Measurements from ENCODE around the gene EPB41L2.
A peak's percentile ranks its signal among the peaks of the same experiment; 100 is the strongest.

EPB41L2 gene

GRCh38 chr6:130849594-130849993 lies 213.5 kb downstream of the EPB41L2 start:
- Histone ChIP-seq H3K27me3 (replicated peaks; ENCODE audit: control insufficient read depth, insufficient read depth, low read length) (no peaks in the 10 kb centered on the region), H3K36me3 (ENCODE audit: control insufficient read depth, insufficient read depth, low read length) (no peaks in the 10 kb centered on the region), H3K4me3 (replicated peaks; ENCODE audit: low read depth, low read length) (no peak overlapping the region)
- TF ChIP-seq, protein P1, sequence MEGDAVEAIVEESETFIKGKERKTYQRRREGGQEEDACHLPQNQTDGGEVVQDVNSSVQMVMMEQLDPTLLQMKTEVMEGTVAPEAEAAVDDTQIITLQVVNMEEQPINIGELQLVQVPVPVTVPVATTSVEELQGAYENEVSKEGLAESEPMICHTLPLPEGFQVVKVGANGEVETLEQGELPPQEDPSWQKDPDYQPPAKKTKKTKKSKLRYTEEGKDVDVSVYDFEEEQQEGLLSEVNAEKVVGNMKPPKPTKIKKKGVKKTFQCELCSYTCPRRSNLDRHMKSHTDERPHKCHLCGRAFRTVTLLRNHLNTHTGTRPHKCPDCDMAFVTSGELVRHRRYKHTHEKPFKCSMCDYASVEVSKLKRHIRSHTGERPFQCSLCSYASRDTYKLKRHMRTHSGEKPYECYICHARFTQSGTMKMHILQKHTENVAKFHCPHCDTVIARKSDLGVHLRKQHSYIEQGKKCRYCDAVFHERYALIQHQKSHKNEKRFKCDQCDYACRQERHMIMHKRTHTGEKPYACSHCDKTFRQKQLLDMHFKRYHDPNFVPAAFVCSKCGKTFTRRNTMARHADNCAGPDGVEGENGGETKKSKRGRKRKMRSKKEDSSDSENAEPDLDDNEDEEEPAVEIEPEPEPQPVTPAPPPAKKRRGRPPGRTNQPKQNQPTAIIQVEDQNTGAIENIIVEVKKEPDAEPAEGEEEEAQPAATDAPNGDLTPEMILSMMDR (IDR thresholded peaks at IDR 0.05; ENCODE audit: insufficient read depth, low read length, poor library complexity, severe bottlenecking), result no peak
- DNase-seq (ENCODE audit: extremely low read depth, insufficient read length), result no peak

DNA sequence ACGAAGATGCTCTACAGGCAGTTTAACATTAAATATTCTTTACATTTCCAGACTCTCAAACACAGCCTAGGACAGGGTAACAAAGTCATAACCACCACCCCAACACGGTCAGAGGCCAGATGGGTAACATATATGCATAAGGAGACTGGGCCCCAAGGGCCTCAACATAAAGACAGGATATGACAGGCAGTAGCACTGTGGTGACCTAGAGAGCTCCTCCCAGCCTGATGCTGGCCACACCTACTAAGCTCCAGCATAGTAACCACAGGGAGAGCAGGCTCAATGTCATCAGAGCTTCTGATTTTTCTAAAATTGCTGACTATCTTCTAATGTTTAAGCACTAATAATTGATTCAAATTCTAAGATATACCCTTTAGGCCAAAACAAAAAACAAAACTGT lies 214.1 kb downstream of the EPB41L2 start:
- H3K27me3 ChIP-seq (replicated peaks; ENCODE audit: control insufficient read depth, insufficient read depth, low read length), result no peaks in the 10 kb centered on the region
- DNase-seq (ENCODE audit: extremely low read depth, insufficient read length), result no peak
- H3K4me3 ChIP-seq (replicated peaks; ENCODE audit: low read depth, low read length), result no peak overlapping the region
- H3K36me3 ChIP-seq (ENCODE audit: control insufficient read depth, insufficient read depth, low read length), result no peaks in the 10 kb centered on the region
- TF ChIP-seq, protein P1 (IDR thresholded peaks at IDR 0.05; ENCODE audit: insufficient read depth, low read length, poor library complexity, severe bottlenecking), result no peak

- TF ChIP-seq, protein P1 (IDR thresholded peaks at IDR 0.05; ENCODE audit: insufficient read depth, low read length, poor library complexity, severe bottlenecking), result no peak
- H3K36me3 ChIP-seq (ENCODE audit: control insufficient read depth, insufficient read depth, low read length), result no peaks in the 10 kb centered on the region
- no peaks in the 10 kb centered on the region for H3K27me3 ChIP-seq (replicated peaks; ENCODE audit: control insufficient read depth, insufficient read depth, low read length)
- DNase-seq (ENCODE audit: extremely low read depth, insufficient read length), result no peak
- no peak overlapping the region for H3K4me3 ChIP-seq (replicated peaks; ENCODE audit: low read depth, low read length)
Measured at GRCh38 chr6:130847001-130847910, 215.8 kb downstream of the EPB41L2 start.

DNA sequence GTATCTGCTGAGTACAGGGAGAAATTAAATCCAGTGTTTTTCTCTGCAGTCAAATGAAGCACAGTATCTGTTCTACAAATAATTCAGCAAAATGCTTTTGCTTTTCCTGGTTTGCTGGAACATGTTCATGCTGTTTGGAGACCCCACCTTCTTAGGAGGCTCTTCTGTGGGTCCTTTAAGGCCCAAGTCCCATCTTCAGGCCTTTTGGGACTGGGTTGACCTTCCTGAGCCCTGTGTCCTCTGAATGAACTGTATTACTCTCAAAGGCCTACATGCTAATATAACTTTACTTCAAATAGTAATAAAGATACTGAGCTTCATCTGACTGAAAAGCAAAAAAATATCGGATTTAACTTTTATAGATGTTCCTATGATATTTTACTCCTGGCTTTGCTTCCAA lies 216.5 kb downstream of the EPB41L2 start:
- Histone ChIP-seq H3K27me3 (replicated peaks; ENCODE audit: control insufficient read depth, insufficient read depth, low read length) (no peaks in the 10 kb centered on the region), H3K4me3 (replicated peaks; ENCODE audit: low read depth, low read length) (no peak overlapping the region), H3K36me3 (ENCODE audit: control insufficient read depth, insufficient read depth, low read length) (no peaks in the 10 kb centered on the region)
- DNase-seq (ENCODE audit: extremely low read depth, insufficient read length), result no peak
- TF ChIP-seq, protein P1 (IDR thresholded peaks at IDR 0.05; ENCODE audit: insufficient read depth, low read length, poor library complexity, severe bottlenecking), result no peak

- TF ChIP-seq, protein P1 (IDR thresholded peaks at IDR 0.05; ENCODE audit: insufficient read depth, low read length, poor library complexity, severe bottlenecking), result peak; percentile 53
- no peak overlapping the region for H3K4me3 ChIP-seq (replicated peaks; ENCODE audit: low read depth, low read length)
- H3K27me3 ChIP-seq (replicated peaks; ENCODE audit: control insufficient read depth, insufficient read depth, low read length), result no peaks in the 10 kb centered on the region
- DNase-seq (ENCODE audit: extremely low read depth, insufficient read length), result no peak
- no peaks in the 10 kb centered on the region for H3K36me3 ChIP-seq (ENCODE audit: control insufficient read depth, insufficient read depth, low read length)
Measured at GRCh38 chr6:130843575-130844320, 219.3 kb downstream of the EPB41L2 start.

Data from GM06990 (cell line).